Neural progenitor cell (in vitro differentiated cells): ENCODE measurements around the gene TCFL5. TPM values are rescaled to one million over a fixed set of nuclear protein-coding genes. Genes with fewer than 3 reads are reported as not detected.
A peak's percentile ranks its signal among the peaks of the same experiment; 100 is the strongest.

Source experiments
- DNase-seq: peaks from one replicate; pipeline ENCODE4 v3.0.0-alpha.2; 2016; ENCODE audit warnings: low spot score
- H2AFZ ChIP-seq: fragments of 200-600 bp; sonication (generic); replicated peaks from 2 replicates; pipeline ENCODE4 v1.6.1; 2016; ENCODE audit warnings: antibody characterized with exemption
- H3F3A ChIP-seq: fragments of 200-600 bp; sonication (generic); 2 replicates; pipeline ENCODE4 v1.6.1; 2016; ENCODE audit warnings: antibody characterized with exemption, low read depth
- H3K27ac ChIP-seq: fragments of 200-600 bp; sonication (generic); 2 replicates; pipeline ENCODE4 v1.5.1; 2016; ENCODE audit warnings: mild to moderate bottlenecking
- H3K27me3 ChIP-seq: fragments of 200-600 bp; sonication (generic); 2 replicates; pipeline ENCODE4 v1.6.1; 2016; ENCODE audit warnings: mild to moderate bottlenecking, moderate library complexity
- H3K36me3 ChIP-seq: fragments of 200-600 bp; sonication (generic); 2 replicates; pipeline ENCODE4 v1.5.1; 2016
- H3K4me1 ChIP-seq: fragments of 200-600 bp; sonication (generic); 2 replicates; pipeline ENCODE4 v1.6.1; 2016; ENCODE audit warnings: mixed run types
- H3K4me2 ChIP-seq: fragments of 200-600 bp; sonication (generic); 2 replicates; pipeline ENCODE4 v1.6.1; 2016
- H3K4me3 ChIP-seq: fragments of 200-600 bp; sonication (generic); 2 replicates; pipeline ENCODE4 v1.5.1; 2016
- H3K79me2 ChIP-seq: fragments of 200-600 bp; sonication (generic); 2 replicates; pipeline ENCODE4 v1.6.1; 2016; ENCODE audit warnings: low read depth
- H3K9ac ChIP-seq: fragments of 200-600 bp; sonication (generic); 2 replicates; pipeline ENCODE4 v1.6.1; 2016
- H3K9me3 ChIP-seq: fragments of 200-600 bp; sonication (generic); 2 replicates; pipeline ENCODE4 v1.5.1; 2016; ENCODE audit warnings: low read depth
- H4K20me1 ChIP-seq: fragments of 200-600 bp; sonication (generic); 2 replicates; pipeline ENCODE4 v1.6.1; 2016; ENCODE audit warnings: low read depth
- H3K27ac Mint-ChIP-seq: 3 replicates; pipeline ENCODE4 v1.8.0; 2021; ENCODE audit warnings: mixed read lengths
- H3K27me3 Mint-ChIP-seq: 2 replicates; pipeline ENCODE4 v1.8.0; 2022; ENCODE audit warnings: low read depth, mild to moderate bottlenecking, inconsistent platforms, moderate library complexity, mixed read lengths; ENCODE audit not compliant: insufficient read depth
- H3K36me3 Mint-ChIP-seq: 3 replicates; pipeline ENCODE4 v1.8.0; 2021; ENCODE audit warnings: mixed read lengths
- H3K4me1 Mint-ChIP-seq: 3 replicates; pipeline ENCODE4 v1.8.0; 2021; ENCODE audit warnings: mixed read lengths
- H3K4me3 Mint-ChIP-seq: 3 replicates; pipeline ENCODE4 v1.8.0; 2021; ENCODE audit warnings: mild to moderate bottlenecking, moderate library complexity, mixed read lengths
- H3K9me3 Mint-ChIP-seq: 3 replicates; pipeline ENCODE4 v1.8.0; 2020; ENCODE audit warnings: mixed read lengths
- EZH2 ChIP-seq: fragments of 200-600 bp; sonication (generic); IDR thresholded peaks from 2 replicates; pipeline ENCODE4 v1.6.1; 2017; ENCODE audit warnings: antibody characterized with exemption, mild to moderate bottlenecking, moderate library complexity
- EZH2phosphoT487 ChIP-seq: fragments of 200-600 bp; sonication (generic); IDR thresholded peaks from 2 replicates; pipeline ENCODE4 v1.6.1; 2017; ENCODE audit warnings: antibody characterized with exemption
- total RNA-seq: library from RNA; depleted of rRNA; stranded (reverse); fragments of >200 nt; gene quantifications from 2 replicates; pipeline ENCODE4 v1.2.3, GENCODE V29; 2015; ENCODE audit warnings: low replicate concordance
- TF ChIP-seq, protein P1 (sequence below): fragments of 200-600 bp; sonication (generic); IDR thresholded peaks from 2 replicates; pipeline ENCODE4 v1.5.1; 2017; ENCODE audit warnings: antibody characterized with exemption, mild to moderate bottlenecking

TCFL5 gene
- total RNA-seq, 1 donor from 2014 or later, result 36.3 TPM

GRCh38 chr20:62876501-62876901 is 14.9 kb upstream of the TCFL5 start:
- Histone ChIP-seq H2AFZ (no peak overlapping the region), H3K27ac (no peak overlapping the region), H3K79me2 (no peaks in the 10 kb centered on the region), H3K4me2 (no peak overlapping the region), H4K20me1 (no peaks in the 10 kb centered on the region), H3K27me3 (peaks cover 3% of the 10 kb centered on the region), H3K36me3 (no peaks in the 10 kb centered on the region), H3K4me1 (peaks cover 14% of the 10 kb centered on the region), H3K9ac (no peak overlapping the region), H3K4me3 (no peak overlapping the region), H3K9me3 (no peaks in the 10 kb centered on the region), H3F3A (peaks cover 40% of the 10 kb centered on the region)
- TF ChIP-seq EZH2phosphoT487, result no peak
- TF ChIP-seq EZH2, result no peak
- TF ChIP-seq, protein P1, sequence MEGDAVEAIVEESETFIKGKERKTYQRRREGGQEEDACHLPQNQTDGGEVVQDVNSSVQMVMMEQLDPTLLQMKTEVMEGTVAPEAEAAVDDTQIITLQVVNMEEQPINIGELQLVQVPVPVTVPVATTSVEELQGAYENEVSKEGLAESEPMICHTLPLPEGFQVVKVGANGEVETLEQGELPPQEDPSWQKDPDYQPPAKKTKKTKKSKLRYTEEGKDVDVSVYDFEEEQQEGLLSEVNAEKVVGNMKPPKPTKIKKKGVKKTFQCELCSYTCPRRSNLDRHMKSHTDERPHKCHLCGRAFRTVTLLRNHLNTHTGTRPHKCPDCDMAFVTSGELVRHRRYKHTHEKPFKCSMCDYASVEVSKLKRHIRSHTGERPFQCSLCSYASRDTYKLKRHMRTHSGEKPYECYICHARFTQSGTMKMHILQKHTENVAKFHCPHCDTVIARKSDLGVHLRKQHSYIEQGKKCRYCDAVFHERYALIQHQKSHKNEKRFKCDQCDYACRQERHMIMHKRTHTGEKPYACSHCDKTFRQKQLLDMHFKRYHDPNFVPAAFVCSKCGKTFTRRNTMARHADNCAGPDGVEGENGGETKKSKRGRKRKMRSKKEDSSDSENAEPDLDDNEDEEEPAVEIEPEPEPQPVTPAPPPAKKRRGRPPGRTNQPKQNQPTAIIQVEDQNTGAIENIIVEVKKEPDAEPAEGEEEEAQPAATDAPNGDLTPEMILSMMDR, result no peak
- Mint-ChIP-seq H3K4me3 (no peak overlapping the region), H3K27me3 (peaks cover 5% of the 10 kb centered on the region), H3K36me3 (peaks cover 2% of the 10 kb centered on the region), H3K27ac (no peak overlapping the region), H3K9me3 (peaks cover 5% of the 10 kb centered on the region), H3K4me1 (peaks cover 26% of the 10 kb centered on the region)
- DNase-seq, result no peak

- peak; percentile 90 for DNase-seq
Observed at GRCh38 chr20:62875419-62876361, 14.1 kb upstream of the TCFL5 start.

GRCh38 chr20:62874964-62875344 is 13.3 kb upstream of the TCFL5 start:
- Mint-ChIP-seq H3K4me1 (peaks cover 26% of the 10 kb centered on the region), H3K9me3 (peaks cover 10% of the 10 kb centered on the region), H3K27ac (no peak overlapping the region), H3K4me3 (no peak overlapping the region), H3K36me3 (no peaks in the 10 kb centered on the region), H3K27me3 (peaks cover 11% of the 10 kb centered on the region)
- no peak overlapping the region for H3K4me3 ChIP-seq
- no peaks in the 10 kb centered on the region for H3K79me2 ChIP-seq
- H4K20me1 ChIP-seq, result no peaks in the 10 kb centered on the region
- no peak overlapping the region for H2AFZ ChIP-seq
- H3K4me2 ChIP-seq, result no peak overlapping the region
- peaks cover 40% of the 10 kb centered on the region for H3F3A ChIP-seq
- peaks cover 14% of the 10 kb centered on the region for H3K4me1 ChIP-seq
- H3K9me3 ChIP-seq, result no peaks in the 10 kb centered on the region
- no peak for TF ChIP-seq EZH2
- TF ChIP-seq EZH2phosphoT487, result no peak
- TF ChIP-seq, protein P1, result no peak
- no peak for DNase-seq
- H3K9ac ChIP-seq, result no peak overlapping the region
- H3K27me3 ChIP-seq, result peaks cover 3% of the 10 kb centered on the region
- no peak overlapping the region for H3K27ac ChIP-seq
- no peaks in the 10 kb centered on the region for H3K36me3 ChIP-seq

More at GRCh38 chr20:62875419-62876361, 14.1 kb upstream of the TCFL5 start:
- peaks cover 8% of the 10 kb centered on the region for H3K27me3 Mint-ChIP-seq
- Histone ChIP-seq H3K9me3 (no peaks in the 10 kb centered on the region), H3K27me3 (peaks cover 3% of the 10 kb centered on the region), H3K4me3 (no peak overlapping the region), H2AFZ (peak overlapping the region; percentile 80), H3K27ac (no peak overlapping the region), H3K4me2 (peak overlapping the region; percentile 54), H3F3A (peaks cover 40% of the 10 kb centered on the region), H3K4me1 (peaks cover 14% of the 10 kb centered on the region), H3K36me3 (no peaks in the 10 kb centered on the region), H3K9ac (no peak overlapping the region), H3K79me2 (no peaks in the 10 kb centered on the region), H4K20me1 (no peaks in the 10 kb centered on the region)
- no peak for TF ChIP-seq EZH2
- TF ChIP-seq, protein P1, result peak; percentile 53
- no peak for TF ChIP-seq EZH2phosphoT487
- peaks cover 26% of the 10 kb centered on the region for H3K4me1 Mint-ChIP-seq
- peaks cover 7% of the 10 kb centered on the region for H3K9me3 Mint-ChIP-seq
- H3K27ac Mint-ChIP-seq, result peak overlapping the region; percentile 91
- peak overlapping the region; percentile 13 for H3K4me3 Mint-ChIP-seq
- no peaks in the 10 kb centered on the region for H3K36me3 Mint-ChIP-seq
